HCT116 (cell line): Measurements from ENCODE around the gene RAB4B. TPM values are rescaled to one million over a fixed set of nuclear protein-coding genes. Genes with fewer than 3 reads are reported as not detected.
A peak's percentile ranks its signal among the peaks of the same experiment; 100 is the strongest.
"Not testable (repeated sequence)": the region's sequence is repeated elsewhere in the genome, so short reads cannot be mapped to it uniquely, and the experiment has no call there.

Experiments
- ATAC-seq: fragments of 200-7000 bp; cut with Tn5 transposase; 2 replicates; pipeline ENCODE4 v1.9.1; 2020; ENCODE audit warnings: mild to moderate bottlenecking, moderate library complexity
- BruUV-seq: library from RNA; stranded (reverse); fragments of 400-500 nt; replicated peaks from 2 replicates; lab custom pipeline; 2021; lab: Mats Ljungman, UMichigan
- CTCF ChIA-PET: fragments of 300-600 bp; sonication (Branson Sonifier 250); formaldehyde crosslinking; loops from one replicate; lab custom pipeline; 2021; ENCODE audit warnings: antibody characterized with exemption; lab: Charles Lee
- POLR2A ChIA-PET: fragments of 300-600, 350-600 bp; sonication (Branson Sonifier 250); formaldehyde crosslinking; loops from one replicate; lab custom pipeline; 2021; ENCODE audit warnings: antibody characterized with exemption; lab: Charles Lee
- RAD21 ChIA-PET, 2 experiments: fragments of 300-600 bp; sonication (Branson Sonifier 250); formaldehyde crosslinking; loops; one replicate each; lab custom pipeline; 2023; ENCODE audit warnings: low total read pairs in 2 of 2; ENCODE audit not compliant: uncharacterized antibody in 2 of 2, unreplicated experiment in 2 of 2, low non-redundant PET in 1 of 2; lab: Charles Lee
- DNase-seq: peaks from one replicate; pipeline ENCODE4 v3.0.0-alpha.2; 2010; ENCODE audit warnings: low read depth, low spot score
- H2AFZ ChIP-seq: fragments of 200-600 bp; shearing (Covaris generic), sonication (generic); 2 replicates; pipeline ENCODE4 v1.6.1; 2017; ENCODE audit warnings: low read depth, mixed run types, mixed read lengths, antibody characterized with exemption, low read length; ENCODE audit not compliant: poor library complexity, severe bottlenecking
- H3K27ac ChIP-seq: 2 replicates; pipeline ENCODE4 v1.5.1; 2012; ENCODE audit warnings: low read depth, low read length
- H3K27me3 ChIP-seq: fragments of 200-600 bp; sonication (generic); 2 replicates; pipeline ENCODE4 v1.6.1; 2016; ENCODE audit warnings: mixed run types, low read length, mixed read lengths; ENCODE audit not compliant: insufficient read depth
- H3K36me3 ChIP-seq, 2 experiments: fragments of 200-500 bp in 1 of 2; fragments of 200-600 bp in 1 of 2; sonication (Bioruptor generic) in 1 of 2; sonication (generic) in 1 of 2; 2 replicates each; pipeline versions ENCODE4 v1.5.1 to v1.6.1; 2014 to 2016; ENCODE audit warnings: low read length in 2 of 2, inconsistent platforms in 1 of 2, mixed read lengths in 1 of 2, mixed run types in 1 of 2; ENCODE audit not compliant: insufficient read depth in 2 of 2, control insufficient read depth in 1 of 2
- H3K4me1 ChIP-seq, 2 experiments: fragments of 200-600 bp in 1 of 2; sonication (generic) in 1 of 2; 2 replicates each; pipeline versions ENCODE4 v1.5.1 to v1.6.1; 2012 to 2017; ENCODE audit warnings: low read length in 2 of 2, inconsistent platforms in 1 of 2, mild to moderate bottlenecking in 1 of 2, mixed read lengths in 1 of 2, mixed run types in 1 of 2, moderate library complexity in 1 of 2; ENCODE audit not compliant: insufficient read depth in 2 of 2, control insufficient read depth in 1 of 2
- H3K4me2 ChIP-seq: fragments of 200-600 bp; sonication (generic); 2 replicates; pipeline ENCODE4 v1.6.1; 2017; ENCODE audit warnings: mixed run types, low read length, mixed read lengths
- H3K4me3 ChIP-seq, 2 experiments: fragments of 200-600 bp in 1 of 2; sonication (generic) in 1 of 2; replicated peaks in 1 of 2; 2 replicates each; pipeline ENCODE4 v1.5.1; 2011 to 2016; ENCODE audit warnings: low read length in 2 of 2, control low read depth in 1 of 2, low read depth in 1 of 2, mild to moderate bottlenecking in 1 of 2, mixed read lengths in 1 of 2, mixed run types in 1 of 2
- H3K79me2 ChIP-seq: fragments of 200-600 bp; sonication (generic); 2 replicates; pipeline ENCODE4 v1.6.1; 2017; ENCODE audit warnings: mild to moderate bottlenecking, mixed run types, low read length, moderate library complexity, mixed read lengths; ENCODE audit not compliant: insufficient read depth
- H3K9ac ChIP-seq: fragments of 200-600 bp; sonication (generic); 2 replicates; pipeline ENCODE4 v1.6.1; 2016; ENCODE audit warnings: low read length, mixed read lengths
- H3K9me2 ChIP-seq: fragments of 200-600 bp; sonication (generic), shearing (Covaris generic); 2 replicates; pipeline ENCODE4 v1.6.1; 2017; ENCODE audit warnings: mixed run types, mild to moderate bottlenecking, moderate library complexity; ENCODE audit not compliant: insufficient read depth
- H3K9me3 ChIP-seq, 2 experiments: fragments of 200-500 bp in 1 of 2; fragments of 200-600 bp in 1 of 2; sonication (Bioruptor generic) in 1 of 2; sonication (generic) in 1 of 2; 2 replicates each; pipeline ENCODE4 v1.6.1; 2014 to 2017; ENCODE audit warnings: low read length in 2 of 2, mixed read lengths in 2 of 2, inconsistent platforms in 1 of 2, low read depth in 1 of 2, mild to moderate bottlenecking in 1 of 2, mixed run types in 1 of 2, moderate library complexity in 1 of 2; ENCODE audit not compliant: control insufficient read depth in 1 of 2, insufficient read depth in 1 of 2
- H4K20me1 ChIP-seq: fragments of 200-600 bp; sonication (generic), shearing (Covaris generic); 2 replicates; pipeline ENCODE4 v1.6.1; 2017; ENCODE audit warnings: mixed run types, mild to moderate bottlenecking, moderate library complexity; ENCODE audit not compliant: insufficient read depth
- ATF3 ChIP-seq: IDR thresholded peaks from 2 replicates; pipeline ENCODE4 v1.6.1; 2012
- CTCF ChIP-seq, 3 experiments: fragments of 200-600 bp in 1 of 3; sonication (generic) in 1 of 3; IDR thresholded peaks in 2 of 3; conservative IDR thresholded peaks in 1 of 3; 2 replicates each; pipeline ENCODE4 v1.5.1; 2012 to 2017; ENCODE audit warnings: low read depth in 2 of 3, low read length in 2 of 3, antibody characterized with exemption in 1 of 3, borderline replicate concordance in 1 of 3, control low read depth in 1 of 3, mild to moderate bottlenecking in 1 of 3, mixed read lengths in 1 of 3, mixed run types in 1 of 3, moderate library complexity in 1 of 3; ENCODE audit not compliant: insufficient read depth in 1 of 3
- EZH2phosphoT487 ChIP-seq: fragments of 200-600 bp; IDR thresholded peaks from 2 replicates; pipeline ENCODE4 v1.6.1; 2018; ENCODE audit warnings: antibody characterized with exemption, borderline replicate concordance
- JUND ChIP-seq: IDR thresholded peaks from 2 replicates; pipeline ENCODE4 v1.6.1; 2012
- MAX ChIP-seq: IDR thresholded peaks from 2 replicates; pipeline ENCODE4 v1.6.1; 2012
- REST ChIP-seq: IDR thresholded peaks from 2 replicates; pipeline ENCODE4 v1.6.1; 2012; ENCODE audit warnings: low read depth
- SRF ChIP-seq: IDR thresholded peaks from 2 replicates; pipeline ENCODE4 v1.6.1; 2012; ENCODE audit warnings: low read depth
- TCF7L2 ChIP-seq: IDR thresholded peaks from 2 replicates; pipeline ENCODE4 v1.7.0; 2011; ENCODE audit warnings: borderline replicate concordance, inconsistent platforms; ENCODE audit not compliant: insufficient read depth, insufficient read length; ENCODE audit errors: extremely low read depth
- intact Hi-C: fragments of 100-400 bp; cut with micrococcal nuclease; formaldehyde crosslinking; loops from 2 replicates; pipeline ENCODE4 v1.10.0; 2022
- total RNA-seq: library from RNA; stranded (reverse); gene quantifications from one replicate; pipeline ENCODE4 v1.2.1, GENCODE V29; 2021; ENCODE audit not compliant: unreplicated experiment

The RAB4B gene
- total RNA-seq, 1 experiment from 2014 or later = 18.7 TPM

DNA sequence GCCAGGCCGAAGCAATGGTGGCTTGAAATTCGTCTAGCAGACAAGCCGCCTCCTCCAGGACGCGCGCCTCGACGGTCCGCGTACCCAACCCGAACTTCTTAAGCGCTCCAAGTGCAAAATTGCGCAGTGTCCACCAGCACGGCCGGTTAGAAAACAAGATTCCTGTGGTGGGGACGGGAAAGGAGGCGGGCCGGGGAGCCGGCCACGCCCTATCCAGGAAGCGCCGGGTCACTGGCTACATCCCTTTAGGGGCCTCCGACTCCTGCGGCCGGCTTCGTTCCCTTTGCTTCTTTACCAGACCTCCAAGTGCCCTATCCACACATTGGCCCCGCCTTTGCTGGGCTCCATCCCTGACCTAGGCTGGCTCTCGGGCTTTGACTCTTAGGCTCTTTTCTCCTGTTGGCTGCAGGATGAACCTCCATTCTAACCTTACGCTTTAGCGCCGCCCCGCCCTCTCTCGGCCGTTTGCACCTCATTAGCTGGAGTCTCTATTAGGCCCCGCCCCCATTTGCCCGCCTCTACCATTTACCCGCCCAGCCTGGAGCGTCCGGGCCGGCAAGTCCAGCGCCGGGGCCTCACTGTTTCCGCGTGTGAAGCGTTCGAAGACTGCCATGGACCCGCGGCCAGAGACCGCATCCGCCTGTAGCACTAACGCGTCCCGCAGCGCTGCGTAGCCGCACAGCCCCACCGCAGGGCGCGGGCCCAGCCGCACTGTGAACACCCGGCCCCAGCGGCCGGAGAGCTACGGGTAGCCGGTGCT is 32.8 kb downstream of the RAB4B start:
- peaks cover 22% of the 10 kb centered on the region; the same call in 1 of the 2 replicates for H3K79me2 ChIP-seq
- BruUV-seq, POLR2A ChIA-PET, H3K9me3 ChIP-seq, DNase-seq, H4K20me1 ChIP-seq, H3K9me2 ChIP-seq, H2AFZ ChIP-seq, H3K27me3 ChIP-seq: not testable (repeated sequence)
- ATAC-seq = peak; percentile 85
- intact Hi-C loops = loop anchor here (10.0 kb wide), 1 partner anchor 334 kb away; no protein-coding TSS in a partner anchor
- RAD21 ChIA-PET = interaction anchor here in 1 of 2 experiments (0.8 kb wide), 1 partner anchor 147 kb away, joined by 4 read pairs; no protein-coding TSS in a partner anchor
- peaks cover 7 to 10% of the 10 kb centered on the region in 2 experiments; a peak in 2 of 4 replicates for H3K36me3 ChIP-seq
- 0 out of 2 replicates have a peak, but pooled peaks have one; percentile 53 for TF ChIP-seq MAX
- H3K27ac ChIP-seq = peak overlapping the region; percentile 25; the same call in 1 of the 2 replicates
- CTCF ChIA-PET = interaction anchor here (0.7 kb wide), 1 partner anchor 9 kb away, joined by 5 read pairs; no protein-coding TSS in a partner anchor
- peak overlapping the region; percentile 42 to 53 for H3K4me3 ChIP-seq
- H3K4me2 ChIP-seq = peak overlapping the region; percentile 75
- H3K4me1 ChIP-seq = peaks cover 23 to 52% of the 10 kb centered on the region in 2 experiments
- H3K9ac ChIP-seq = peak overlapping the region; percentile 44

DNA sequence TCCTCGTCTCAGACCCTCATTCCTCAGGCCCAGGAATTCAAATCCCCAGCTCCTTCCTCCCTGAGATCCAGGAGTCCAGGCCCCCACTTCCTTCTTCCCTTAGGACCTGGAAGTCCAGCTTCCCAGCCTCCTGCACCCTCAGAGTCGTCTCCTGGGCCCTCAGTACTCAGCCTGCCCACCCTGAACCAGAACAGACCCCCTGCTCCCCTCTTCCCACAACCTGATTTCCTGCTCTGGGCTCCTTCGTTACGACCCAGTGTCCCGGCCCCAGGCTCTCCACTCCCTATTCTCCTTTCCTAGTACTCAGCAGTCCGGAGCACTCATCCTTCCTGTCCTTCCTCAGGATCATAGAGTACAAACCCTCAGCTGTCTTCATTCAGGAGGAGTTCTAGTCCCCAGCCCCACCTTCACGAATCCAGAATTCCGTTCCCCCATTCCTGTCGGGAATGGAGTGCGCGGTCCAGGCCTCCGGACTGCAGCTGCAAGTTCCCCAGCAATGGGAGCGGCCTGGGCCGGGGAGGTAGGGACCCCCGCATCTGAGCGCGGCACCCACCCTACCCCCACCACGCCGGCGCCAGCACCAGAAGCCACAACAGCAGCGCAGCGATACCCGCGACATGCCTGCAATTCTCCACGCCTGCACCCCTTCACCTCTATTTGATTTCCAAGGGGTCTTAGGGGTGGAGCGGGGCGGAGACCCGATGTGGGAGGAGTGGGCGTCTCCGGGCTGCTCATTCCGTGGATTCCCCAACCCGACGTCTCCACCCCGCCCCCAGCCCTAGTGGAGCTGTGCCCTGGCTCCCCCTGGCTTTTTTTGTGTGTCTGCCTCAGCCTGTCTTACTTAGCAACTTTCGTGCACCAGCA is 33.7 kb downstream of the RAB4B start:
- Histone ChIP-seq H2AFZ (no peak overlapping the region), H3K36me3 (peaks cover 7 to 10% of the 10 kb centered on the region in 2 experiments; a peak in 2 of 4 replicates), H4K20me1 (peaks cover 4% of the 10 kb centered on the region; the same call in 1 of the 2 replicates), H3K9me2 (no peaks in the 10 kb centered on the region), H3K9me3 (no peaks in the 10 kb centered on the region), H3K79me2 (peaks cover 13% of the 10 kb centered on the region; the same call in 1 of the 2 replicates), H3K4me2 (peak overlapping the region; percentile 75), H3K4me1 (peaks cover 23 to 43% of the 10 kb centered on the region in 2 experiments), H3K27ac (peak overlapping the region; percentile 25; the same call in 1 of the 2 replicates), H3K27me3 (no peaks in the 10 kb centered on the region), H3K9ac (peak overlapping the region; percentile 44), H3K4me3 (no peak overlapping the region)
- intact Hi-C loops = loop anchor here (10.0 kb wide), 1 partner anchor 333 kb away; no protein-coding TSS in a partner anchor
- ChIA-PET RAD21 (interaction anchor here in 1 of 2 experiments (0.8 kb wide), 1 partner anchor 148 kb away, joined by 4 read pairs; no protein-coding TSS in a partner anchor), POLR2A (no interaction called here), CTCF (interaction anchor here (0.7 kb wide), 1 partner anchor 8 kb away, joined by 5 read pairs; no protein-coding TSS in a partner anchor)
- ATAC-seq = no peak
- BruUV-seq = no TSS peak
- DNase-seq = no peak
- TF ChIP-seq CTCF (IDR thresholded peaks at IDR 0.05 in 2 of 3, conservative IDR thresholded peaks at IDR 0.05 in 1 of 3; ENCODE audit: borderline replicate concordance in 1 of 3, insufficient read depth in 1 of 3, low read depth in 2 of 3, low read length in 2 of 3) = no peak
- no peak for TF ChIP-seq TCF7L2
- TF ChIP-seq JUND = no peak
- no peak for TF ChIP-seq EZH2phosphoT487
- no peak for TF ChIP-seq REST
- TF ChIP-seq SRF = no peak
- no peak for TF ChIP-seq ATF3
